ENCODE measurements around the gene NEO1.

NEO1 gene

DNA sequence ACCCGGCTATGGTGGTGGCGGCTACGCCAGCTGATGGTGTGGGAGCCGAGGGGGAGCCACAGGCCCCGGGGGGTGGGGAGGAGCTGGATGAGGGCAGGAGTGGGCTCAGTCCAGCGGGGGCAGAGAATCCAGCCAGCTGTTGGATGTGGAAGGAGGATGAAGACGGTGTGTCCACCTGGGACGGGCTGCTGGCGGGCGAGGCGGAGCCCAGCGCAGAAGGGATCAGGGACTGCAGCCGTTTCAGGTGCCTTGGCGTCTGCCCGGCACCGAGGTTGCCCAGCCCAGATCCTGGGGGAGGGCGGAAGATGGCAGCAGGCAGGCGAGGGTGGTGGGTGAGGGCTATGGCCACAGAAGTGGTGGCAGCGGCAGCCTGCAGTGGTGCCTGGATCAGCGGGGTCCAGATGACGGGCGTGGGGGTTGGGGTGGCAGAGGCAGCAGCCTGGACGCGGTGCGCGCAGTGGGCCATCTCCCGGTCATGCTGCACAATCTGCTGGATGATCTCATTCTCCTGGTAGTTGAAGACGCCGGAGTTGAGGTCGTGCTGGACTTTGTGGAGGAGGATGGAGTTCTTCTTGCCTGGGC lies 271.2 kb downstream of the NEO1 start:
- Histone ChIP-seq H3K4me3 (ENCODE audit: low read length in 2 of 2) (no peak overlapping the region), H2BK12ac (ENCODE audit: low read length) (no peak overlapping the region), H3K4me2 (ENCODE audit: insufficient read depth, low read length, poor library complexity, severe bottlenecking) (no peak overlapping the region), H2BK120ac (ENCODE audit: low read depth, low read length) (peak overlapping the region; percentile 41), H3K79me1 (ENCODE audit: low read depth, low read length) (peaks cover 2% of the 10 kb centered on the region), H3K18ac (ENCODE audit: low read length) (peak overlapping the region; percentile 25), H3K4ac (ENCODE audit: low read length) (no peak overlapping the region), H3K27me3 (ENCODE audit: control insufficient read depth in 3 of 3, insufficient read depth in 3 of 3, low read depth in 1 of 3, low read length in 3 of 3) (no peaks in the 10 kb centered on the region), H3K23ac (ENCODE audit: low read depth, low read length, poor library complexity) (peak overlapping the region; percentile 34), H3K27ac (replicated peaks; ENCODE audit: low read length) (no peak overlapping the region), H2AFZ (ENCODE audit: low read length) (no peak overlapping the region), H3K4me1 (ENCODE audit: control insufficient read depth in 2 of 2, insufficient read depth in 1 of 2, low read depth in 1 of 2, low read length in 2 of 2) (peaks cover 2 to 6% of the 10 kb centered on the region in 2 donors), H3K36me3 (replicated peaks in 1 of 2; ENCODE audit: control insufficient read depth in 2 of 2, insufficient read depth in 2 of 2, low read length in 2 of 2) (peaks cover 0 to 4% of the 10 kb centered on the region in 2 donors), H3K9ac (ENCODE audit: low read depth, low read length, poor library complexity) (no peak overlapping the region), H3K14ac (ENCODE audit: low read length) (no peak overlapping the region), H4K8ac (ENCODE audit: low read depth, low read length) (no peak overlapping the region), H2BK5ac (ENCODE audit: low read length) (no peak overlapping the region), H4K91ac (ENCODE audit: low read depth, low read length, poor library complexity) (no peak overlapping the region), H2AK5ac (ENCODE audit: low read depth, low read length) (no peak overlapping the region), H3K9me3 (replicated peaks in 1 of 2; ENCODE audit: control insufficient read depth in 2 of 2, insufficient read depth in 1 of 2, low read depth in 1 of 2, low read length in 2 of 2) (no peaks in the 10 kb centered on the region), H2BK15ac (ENCODE audit: low read length) (no peak overlapping the region)
- no CpG with 5 or more reads among the region's 30 CpGs for WGBS, 2 donors (ENCODE audit: extremely low coverage in 2 of 2, insufficient read length in 2 of 2, insufficient replicate concordance in 1 of 2)
- no peak for DNase-seq (ENCODE audit: low spot score)

DNA sequence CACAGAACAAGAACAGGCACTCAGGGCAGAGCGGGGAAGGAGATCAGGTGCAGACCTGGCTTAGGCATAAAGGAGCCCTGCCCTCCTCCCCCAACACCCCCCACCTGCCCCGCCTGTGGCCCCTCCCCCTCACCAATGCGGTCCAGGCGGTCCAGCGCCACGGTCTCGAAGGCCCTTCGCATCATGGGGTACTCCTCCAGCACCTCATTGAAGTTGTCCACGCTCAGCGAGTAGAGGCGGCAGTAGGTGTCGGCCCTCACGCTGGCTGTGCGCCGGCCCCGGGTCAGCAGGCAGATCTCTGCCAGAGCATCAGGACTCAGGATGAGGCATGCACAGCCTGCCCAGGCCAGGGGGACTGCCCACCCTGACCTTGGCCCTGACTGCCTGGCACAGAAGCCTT lies 271.7 kb downstream of the NEO1 start:
- Histone ChIP-seq H3K4me3 (ENCODE audit: low read length in 2 of 2) (no peak overlapping the region), H3K14ac (ENCODE audit: low read length) (peak overlapping the region; percentile 56), H2BK5ac (ENCODE audit: low read length) (peak overlapping the region; percentile 42), H3K18ac (ENCODE audit: low read length) (no peak overlapping the region), H3K4me2 (ENCODE audit: insufficient read depth, low read length, poor library complexity, severe bottlenecking) (no peak overlapping the region), H3K79me1 (ENCODE audit: low read depth, low read length) (peaks cover 2% of the 10 kb centered on the region), H3K4ac (ENCODE audit: low read length) (no peak overlapping the region), H2BK12ac (ENCODE audit: low read length) (no peak overlapping the region), H3K9ac (ENCODE audit: low read depth, low read length, poor library complexity) (no peak overlapping the region), H3K36me3 (replicated peaks in 1 of 2; ENCODE audit: control insufficient read depth in 2 of 2, insufficient read depth in 2 of 2, low read length in 2 of 2) (peaks cover 0 to 4% of the 10 kb centered on the region in 2 donors), H4K8ac (ENCODE audit: low read depth, low read length) (peak overlapping the region; percentile 43), H3K23ac (ENCODE audit: low read depth, low read length, poor library complexity) (peak overlapping the region; percentile 55), H3K27me3 (ENCODE audit: control insufficient read depth in 3 of 3, insufficient read depth in 3 of 3, low read depth in 1 of 3, low read length in 3 of 3) (no peaks in the 10 kb centered on the region), H2AFZ (ENCODE audit: low read length) (no peak overlapping the region), H3K27ac (replicated peaks; ENCODE audit: low read length) (no peak overlapping the region), H2BK15ac (ENCODE audit: low read length) (no peak overlapping the region), H2AK5ac (ENCODE audit: low read depth, low read length) (no peak overlapping the region), H2BK120ac (ENCODE audit: low read depth, low read length) (peak overlapping the region; percentile 41), H3K9me3 (replicated peaks in 1 of 2; ENCODE audit: control insufficient read depth in 2 of 2, insufficient read depth in 1 of 2, low read depth in 1 of 2, low read length in 2 of 2) (no peaks in the 10 kb centered on the region), H3K4me1 (ENCODE audit: control insufficient read depth in 2 of 2, insufficient read depth in 1 of 2, low read depth in 1 of 2, low read length in 2 of 2) (peaks cover 0 to 2% of the 10 kb centered on the region in 2 donors), H4K91ac (ENCODE audit: low read depth, low read length, poor library complexity) (no peak overlapping the region)
- WGBS, 2 donors (ENCODE audit: extremely low coverage in 2 of 2, insufficient read length in 2 of 2, insufficient replicate concordance in 1 of 2) = no CpG with 5 or more reads among the region's 16 CpGs
- no peak for DNase-seq (ENCODE audit: low spot score)

DNA sequence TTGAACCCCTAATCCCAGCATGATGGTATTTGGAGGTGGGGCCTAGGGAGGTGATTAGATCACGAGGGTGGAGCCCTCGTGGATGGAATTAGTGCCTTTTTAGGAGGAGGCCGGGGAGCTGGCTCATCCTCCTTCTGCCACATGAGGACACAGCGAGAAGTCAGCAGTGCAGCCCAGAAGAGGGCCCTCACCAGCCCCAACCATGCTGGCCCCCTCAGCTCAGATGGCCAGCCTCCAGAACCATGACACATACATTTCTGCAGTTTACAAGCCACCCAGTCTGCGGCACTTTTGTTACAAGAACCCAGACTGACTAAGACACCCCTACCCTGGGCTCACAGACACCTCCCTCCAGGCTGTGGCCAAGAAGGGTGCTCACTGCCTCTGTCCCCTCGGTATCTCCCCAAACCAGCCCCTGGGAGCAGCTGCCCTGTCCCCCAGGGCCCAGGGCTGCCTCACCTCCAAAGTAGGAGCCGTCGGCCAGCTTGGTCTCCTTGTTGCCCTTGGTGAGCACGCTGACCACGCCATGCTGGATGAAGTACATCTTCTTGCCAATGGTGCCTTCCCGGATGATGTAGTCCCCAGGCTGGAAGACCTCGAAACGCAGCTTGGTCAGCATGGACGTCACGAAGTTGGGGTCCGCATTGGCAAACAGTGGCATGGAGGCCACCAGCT lies 272.4 kb downstream of the NEO1 start:
- Histone ChIP-seq H3K27me3 (ENCODE audit: control insufficient read depth in 3 of 3, insufficient read depth in 3 of 3, low read depth in 1 of 3, low read length in 3 of 3) (no peaks in the 10 kb centered on the region), H3K18ac (ENCODE audit: low read length) (peak overlapping the region; percentile 57), H3K14ac (ENCODE audit: low read length) (no peak overlapping the region), H3K79me1 (ENCODE audit: low read depth, low read length) (peaks cover 2% of the 10 kb centered on the region), H2BK15ac (ENCODE audit: low read length) (no peak overlapping the region), H3K4me1 (ENCODE audit: control insufficient read depth in 2 of 2, insufficient read depth in 1 of 2, low read depth in 1 of 2, low read length in 2 of 2) (peaks cover 0 to 2% of the 10 kb centered on the region in 2 donors), H4K91ac (ENCODE audit: low read depth, low read length, poor library complexity) (no peak overlapping the region), H4K8ac (ENCODE audit: low read depth, low read length) (no peak overlapping the region), H2BK5ac (ENCODE audit: low read length) (peak overlapping the region; percentile 42), H2BK120ac (ENCODE audit: low read depth, low read length) (no peak overlapping the region), H2AFZ (ENCODE audit: low read length) (no peak overlapping the region), H3K9ac (ENCODE audit: low read depth, low read length, poor library complexity) (no peak overlapping the region), H3K4me3 (ENCODE audit: low read length in 2 of 2) (no peak overlapping the region), H3K4me2 (ENCODE audit: insufficient read depth, low read length, poor library complexity, severe bottlenecking) (no peak overlapping the region), H3K23ac (ENCODE audit: low read depth, low read length, poor library complexity) (peak overlapping the region; percentile 91), H3K4ac (ENCODE audit: low read length) (no peak overlapping the region), H2BK12ac (ENCODE audit: low read length) (no peak overlapping the region), H3K27ac (replicated peaks; ENCODE audit: low read length) (no peak overlapping the region), H3K36me3 (replicated peaks in 1 of 2; ENCODE audit: control insufficient read depth in 2 of 2, insufficient read depth in 2 of 2, low read length in 2 of 2) (peaks cover 0 to 4% of the 10 kb centered on the region in 2 donors), H2AK5ac (ENCODE audit: low read depth, low read length) (no peak overlapping the region), H3K9me3 (replicated peaks in 1 of 2; ENCODE audit: control insufficient read depth in 2 of 2, insufficient read depth in 1 of 2, low read depth in 1 of 2, low read length in 2 of 2) (no peaks in the 10 kb centered on the region)
- WGBS, 2 donors (ENCODE audit: extremely low coverage in 2 of 2, insufficient read length in 2 of 2, insufficient replicate concordance in 1 of 2) = no CpG with 5 or more reads among the region's 16 CpGs
- no peak for DNase-seq (ENCODE audit: low spot score)

DNA sequence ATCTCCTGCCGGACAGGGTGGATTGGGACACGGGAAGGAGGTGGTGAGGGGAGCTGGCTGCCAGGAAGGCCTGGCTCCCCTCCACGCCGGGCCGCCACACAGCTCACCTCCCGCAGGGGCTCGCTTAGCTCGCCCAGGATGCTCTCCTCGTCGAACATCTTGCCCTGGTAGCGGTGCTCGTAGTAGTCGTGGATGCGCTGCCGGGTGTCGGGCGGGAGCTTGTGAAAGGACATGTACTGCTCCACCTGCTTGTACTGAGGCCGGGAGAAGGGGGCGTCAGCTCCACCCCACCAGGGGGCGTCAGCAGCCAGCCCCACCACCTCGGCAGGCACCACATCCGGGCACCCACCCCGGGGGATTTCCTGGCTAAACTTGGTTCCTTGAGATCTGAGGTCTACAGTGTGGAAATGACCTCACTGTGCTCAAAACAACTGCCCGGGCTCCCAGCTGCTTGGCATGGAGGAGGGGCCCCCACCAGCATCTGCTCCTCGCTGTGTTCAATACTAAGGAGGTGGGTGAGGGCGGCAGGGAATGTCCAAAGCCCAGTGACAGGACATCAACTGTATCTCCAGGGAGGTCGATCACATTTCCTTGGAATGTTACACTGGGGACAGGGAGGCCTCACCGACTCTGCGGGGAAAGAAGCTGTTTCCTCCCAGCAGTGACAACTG lies 273.1 kb downstream of the NEO1 start:
- Histone ChIP-seq H3K9me3 (replicated peaks in 1 of 2; ENCODE audit: control insufficient read depth in 2 of 2, insufficient read depth in 1 of 2, low read depth in 1 of 2, low read length in 2 of 2) (no peaks in the 10 kb centered on the region), H3K79me1 (ENCODE audit: low read depth, low read length) (peaks cover 2% of the 10 kb centered on the region), H4K8ac (ENCODE audit: low read depth, low read length) (no peak overlapping the region), H3K27me3 (ENCODE audit: control insufficient read depth in 3 of 3, insufficient read depth in 3 of 3, low read depth in 1 of 3, low read length in 3 of 3) (no peaks in the 10 kb centered on the region), H2AFZ (ENCODE audit: low read length) (peak overlapping the region; percentile 35), H3K27ac (replicated peaks; ENCODE audit: low read length) (no peak overlapping the region), H2BK12ac (ENCODE audit: low read length) (no peak overlapping the region), H2BK120ac (ENCODE audit: low read depth, low read length) (no peak overlapping the region), H2AK5ac (ENCODE audit: low read depth, low read length) (no peak overlapping the region), H3K23ac (ENCODE audit: low read depth, low read length, poor library complexity) (peak overlapping the region; percentile 91), H3K18ac (ENCODE audit: low read length) (peak overlapping the region; percentile 57), H2BK5ac (ENCODE audit: low read length) (peak overlapping the region; percentile 42), H3K4me3 (ENCODE audit: low read length in 2 of 2) (no peak overlapping the region), H3K4me1 (ENCODE audit: control insufficient read depth in 2 of 2, insufficient read depth in 1 of 2, low read depth in 1 of 2, low read length in 2 of 2) (peaks cover 1 to 2% of the 10 kb centered on the region in 2 donors), H3K4ac (ENCODE audit: low read length) (no peak overlapping the region), H3K14ac (ENCODE audit: low read length) (no peak overlapping the region), H3K9ac (ENCODE audit: low read depth, low read length, poor library complexity) (no peak overlapping the region), H3K36me3 (replicated peaks in 1 of 2; ENCODE audit: control insufficient read depth in 2 of 2, insufficient read depth in 2 of 2, low read length in 2 of 2) (peaks cover 0 to 4% of the 10 kb centered on the region in 2 donors), H2BK15ac (ENCODE audit: low read length) (no peak overlapping the region), H3K4me2 (ENCODE audit: insufficient read depth, low read length, poor library complexity, severe bottlenecking) (no peak overlapping the region), H4K91ac (ENCODE audit: low read depth, low read length, poor library complexity) (no peak overlapping the region)
- no CpG with 5 or more reads among the region's 29 CpGs for WGBS, 2 donors (ENCODE audit: extremely low coverage in 2 of 2, insufficient read length in 2 of 2, insufficient replicate concordance in 1 of 2)
- DNase-seq (ENCODE audit: low spot score) = no peak
